Naive thymus-derived CD8-positive, alpha-beta T cell (primary cell): ENCODE results near the gene C1QL4. TPM values are rescaled to one million over a fixed set of nuclear protein-coding genes. Genes with fewer than 3 reads are reported as not detected.
A peak's percentile ranks its signal among the peaks of the same experiment; 100 is the strongest.

Experiments
- ATAC-seq, 2 donors: fragments of 150-1000 bp; cut with Tn5 transposase in 1 of 2; sonication (Bioruptor Pico), chemical (Tn5 transposase) in 1 of 2; 1 replicate in 1 of 2; 2 replicates in 1 of 2; pipeline ENCODE4 v1.10.0; 2021; ENCODE audit warnings: mild to moderate bottlenecking in 2 of 2, moderate library complexity in 2 of 2
- POLR2A ChIA-PET: fragments of 350-600 bp; sonication (Branson Sonifier 250); formaldehyde crosslinking; loops from one replicate; lab custom pipeline; 2021; ENCODE audit warnings: antibody characterized with exemption; lab: Charles Lee
- DNase-seq, 10 donors: peaks; one replicate each; pipeline versions ENCODE4 v3.0.0 to v3.0.0-alpha.2; 2020 to 2022
- H3K27ac Mint-ChIP-seq, 10 donors: one replicate each; pipeline ENCODE4 v1.8.0; 2020 to 2022; ENCODE audit warnings: mild to moderate bottlenecking in 10 of 10, mixed read lengths in 10 of 10, moderate library complexity in 4 of 10, inconsistent platforms in 1 of 10
- H3K27me3 Mint-ChIP-seq, 5 donors: one replicate each; pipeline ENCODE4 v1.8.0; 2021 to 2022; ENCODE audit warnings: mixed read lengths in 5 of 5
- H3K36me3 Mint-ChIP-seq, 3 donors: one replicate each; pipeline ENCODE4 v1.8.0; 2020 to 2022; ENCODE audit warnings: mixed read lengths in 3 of 3, mild to moderate bottlenecking in 2 of 3, inconsistent platforms in 1 of 3
- H3K4me1 Mint-ChIP-seq, 4 donors: one replicate each; pipeline ENCODE4 v1.8.0; 2021 to 2022; ENCODE audit warnings: mixed read lengths in 4 of 4
- H3K4me3 Mint-ChIP-seq, 10 donors: one replicate each; pipeline ENCODE4 v1.8.0; 2020 to 2022; ENCODE audit warnings: mild to moderate bottlenecking in 10 of 10, mixed read lengths in 10 of 10, moderate library complexity in 6 of 10, inconsistent platforms in 1 of 10
- H3K9me3 Mint-ChIP-seq, 9 donors: one replicate each; pipeline ENCODE4 v1.8.0; 2020 to 2022; ENCODE audit warnings: mixed read lengths in 9 of 9, mild to moderate bottlenecking in 3 of 9, inconsistent platforms in 1 of 9, moderate library complexity in 1 of 9
- polyA plus RNA-seq, 3 donors: library from polyadenylated mRNA; unstranded; fragments of 300-500 nt; fragmentation: Illumina TruSeq; gene quantifications; one replicate each; pipeline ENCODE4 v1.2.3, GENCODE V29; 2021
- total RNA-seq, 8 experiments: library from RNA in 2 of 8; stranded (reverse) in 2 of 8; gene quantifications; one replicate each; pipeline ENCODE4 v1.2.3 and lab custom pipeline; 2021 to 2026

The C1QL4 gene
- total and polyA plus RNA-seq, 5 experiments from 2014 or later, result not detected

DNA sequence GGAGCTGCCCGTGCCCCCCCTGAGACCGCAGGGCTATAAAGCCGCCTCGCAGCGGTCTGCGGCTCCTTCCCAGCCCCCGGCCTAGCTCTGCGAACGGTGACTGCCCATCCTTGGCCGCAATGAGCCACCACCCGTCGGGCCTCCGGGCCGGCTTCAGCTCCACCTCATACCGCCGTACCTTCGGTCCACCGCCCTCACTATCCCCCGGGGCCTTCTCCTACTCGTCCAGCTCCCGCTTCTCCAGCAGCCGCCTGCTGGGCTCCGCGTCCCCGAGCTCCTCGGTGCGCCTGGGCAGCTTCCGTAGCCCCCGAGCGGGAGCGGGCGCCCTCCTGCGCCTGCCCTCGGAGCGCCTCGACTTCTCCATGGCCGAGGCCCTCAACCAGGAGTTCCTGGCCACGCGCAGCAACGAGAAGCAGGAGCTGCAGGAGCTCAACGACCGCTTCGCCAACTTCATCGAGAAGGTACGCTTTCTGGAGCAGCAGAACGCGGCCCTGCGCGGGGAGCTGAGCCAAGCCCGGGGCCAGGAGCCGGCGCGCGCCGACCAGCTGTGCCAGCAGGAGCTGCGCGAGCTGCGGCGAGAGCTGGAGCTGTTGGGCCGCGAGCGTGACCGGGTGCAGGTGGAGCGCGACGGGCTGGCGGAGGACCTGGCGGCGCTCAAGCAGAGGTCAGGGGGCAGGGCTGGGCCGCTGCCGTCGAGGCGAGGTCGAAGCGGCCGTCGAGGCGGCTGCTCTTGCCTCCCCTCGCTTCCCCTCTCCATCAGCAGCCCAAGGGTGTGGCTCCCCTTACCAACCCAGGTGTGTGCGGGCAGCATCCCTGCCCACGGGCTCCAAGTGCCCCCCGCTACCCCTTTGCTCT is 41.7 kb downstream of the C1QL4 start, which contains the start of gene PRPH:
Gene PRPH, plus strand, starts transcription at position 66 of the 855 bp plus-strand sequence. Its CDS starts 54 bp downstream, at position 120.
- Mint-ChIP-seq H3K27me3 (peaks cover 22 to 76% (median 36%) of the 10 kb centered on the region in 5 donors), H3K4me1 (peaks cover 4 to 23% (median 21%) of the 10 kb centered on the region in 4 donors), H3K4me3 (peak within 1 kb of the TSS in 1 of 10 donors; percentile 78), H3K36me3 (peaks cover 0 to 3% (median 0%) of the 10 kb centered on the region in 3 donors), H3K27ac (no peak within 1 kb of the TSS), H3K9me3 (no peaks in the 10 kb centered on the region)
- POLR2A ChIA-PET, result interaction anchor here (0.6 kb wide), 2 partner anchors 10 to 27 kb away, joined by 3 to 4 read pairs; no protein-coding TSS in a partner anchor
- DNase-seq, result no peak
- no peak for ATAC-seq

DNA sequence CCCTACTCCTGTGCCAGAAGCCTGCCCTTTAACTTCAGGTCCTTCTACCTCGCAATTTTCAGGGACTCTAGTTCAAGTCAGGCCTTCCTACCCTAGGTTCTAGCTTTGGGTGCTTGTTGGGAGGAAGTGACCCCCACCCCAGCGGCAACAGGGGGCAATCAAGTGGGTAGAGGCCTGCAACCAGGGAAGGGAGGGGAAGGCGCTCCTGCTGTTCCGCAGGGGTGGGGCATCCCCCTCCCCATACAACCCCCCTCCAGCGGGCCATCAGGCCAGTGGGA is 42.2 kb downstream of the C1QL4 start:
- H3K4me3 Mint-ChIP-seq, result no peak overlapping the region
- POLR2A ChIA-PET, result interaction anchor here (0.6 kb wide), 1 partner anchor 9 kb away, joined by 4 read pairs; no protein-coding TSS in a partner anchor
- H3K27ac Mint-ChIP-seq, result no peak overlapping the region
- DNase-seq (no peak), ATAC-seq (no peak)
- H3K4me1 Mint-ChIP-seq, result peaks cover 4 to 23% (median 21%) of the 10 kb centered on the region in 4 donors
- H3K27me3 Mint-ChIP-seq, result peaks cover 22 to 76% (median 36%) of the 10 kb centered on the region in 5 donors
- no peaks in the 10 kb centered on the region for H3K9me3 Mint-ChIP-seq
- peaks cover 0 to 3% (median 0%) of the 10 kb centered on the region in 3 donors for H3K36me3 Mint-ChIP-seq

DNA sequence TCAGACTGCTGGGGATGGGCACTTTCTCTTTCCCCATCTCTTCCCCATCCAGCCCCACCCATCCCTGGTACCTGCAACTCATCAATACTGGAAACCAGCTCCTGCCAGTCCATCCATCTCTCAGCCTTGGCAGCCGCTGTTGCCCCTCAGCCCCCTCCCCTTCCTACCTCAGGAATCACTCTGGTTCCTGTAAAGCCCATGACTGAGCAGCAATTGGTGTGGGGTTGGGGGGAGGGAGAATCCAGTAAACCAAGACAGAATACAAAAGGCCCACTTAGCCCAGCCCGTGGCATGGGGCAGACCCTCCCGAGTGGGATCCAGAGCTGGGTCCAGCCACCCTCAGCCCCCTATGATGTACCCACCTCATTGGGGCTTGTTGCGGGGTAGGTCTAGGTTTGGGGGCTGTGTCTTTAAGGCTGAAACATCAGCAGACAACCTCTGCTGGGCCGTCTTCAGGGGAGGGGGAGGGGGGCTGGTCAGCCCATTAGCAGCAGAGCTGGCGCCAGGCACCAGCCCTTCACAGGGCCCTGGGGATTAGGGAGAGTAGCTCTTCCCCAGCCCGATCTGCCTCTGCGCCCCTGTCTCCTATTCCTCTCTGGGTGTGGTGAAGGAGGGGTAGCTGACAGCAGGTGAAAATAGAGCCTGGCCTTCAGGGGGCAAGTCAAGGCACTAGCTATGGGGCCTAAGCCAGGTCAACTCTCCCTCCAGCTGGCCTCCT is 42.7 kb downstream of the C1QL4 start:
- Mint-ChIP-seq H3K4me3 (no peak overlapping the region), H3K4me1 (peaks cover 4 to 23% (median 21%) of the 10 kb centered on the region in 4 donors), H3K9me3 (no peaks in the 10 kb centered on the region), H3K27ac (no peak overlapping the region), H3K36me3 (peaks cover 0 to 3% (median 0%) of the 10 kb centered on the region in 3 donors), H3K27me3 (peaks cover 22 to 76% (median 36%) of the 10 kb centered on the region in 5 donors)
- no peak for ATAC-seq
- POLR2A ChIA-PET, result no interaction called here
- no peak for DNase-seq

DNA sequence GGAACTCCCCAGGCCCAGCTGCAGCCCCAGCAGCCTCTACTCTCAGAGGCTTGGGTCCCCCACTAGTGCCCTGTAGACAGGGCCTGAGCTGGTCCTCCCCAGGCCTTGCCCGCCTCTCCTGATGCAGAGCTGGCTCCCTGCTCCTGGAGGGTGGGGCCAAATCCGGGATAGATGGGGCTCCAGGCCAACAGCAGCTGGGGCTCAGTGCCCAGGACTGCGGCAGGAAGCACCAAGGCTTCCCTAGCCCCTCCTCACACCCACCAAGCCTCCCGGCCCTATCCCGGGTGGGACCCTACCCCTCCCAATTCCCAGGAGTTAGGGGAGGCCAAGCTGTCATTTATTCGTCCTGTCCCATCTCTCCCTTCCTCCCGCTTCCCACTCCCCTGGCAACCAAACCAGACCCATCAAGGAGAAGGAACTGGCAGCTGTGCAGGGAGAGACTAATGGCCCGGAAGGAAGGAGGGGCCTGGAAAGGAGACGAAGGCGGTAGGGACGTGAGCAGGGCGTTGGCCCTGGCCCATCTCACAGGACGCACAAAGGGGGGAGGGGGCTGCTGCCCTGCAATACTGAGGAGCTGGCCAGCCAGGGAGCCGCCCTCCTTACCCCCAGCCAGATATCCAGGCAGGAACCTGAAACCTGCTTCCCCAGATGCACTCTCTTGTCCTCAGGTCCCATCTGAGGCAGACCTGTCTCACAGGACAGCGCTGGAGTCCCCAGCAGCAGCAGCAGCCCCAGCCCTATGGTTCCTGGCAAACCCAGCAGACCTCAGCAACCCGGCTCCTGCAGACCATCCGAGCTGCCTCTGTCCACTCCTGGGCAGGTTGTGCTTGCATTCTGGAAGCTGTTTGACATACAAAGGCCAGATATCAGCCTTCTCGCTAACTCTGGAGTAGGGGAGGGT is 43.7 kb downstream of the C1QL4 start:
- peaks cover 18 to 76% (median 36%) of the 10 kb centered on the region in 5 donors for H3K27me3 Mint-ChIP-seq
- ATAC-seq, result no peak
- H3K4me3 Mint-ChIP-seq, result peak overlapping the region in 1 of 10 donors; percentile 20
- no peak overlapping the region for H3K27ac Mint-ChIP-seq
- POLR2A ChIA-PET, result interaction anchor here (0.6 kb wide), 1 partner anchor 869 kb away, joined by 3 read pairs; no protein-coding TSS in a partner anchor
- H3K4me1 Mint-ChIP-seq, result peaks cover under 1 to 20% (median 19%) of the 10 kb centered on the region in 4 donors
- no peaks in the 10 kb centered on the region for H3K9me3 Mint-ChIP-seq
- H3K36me3 Mint-ChIP-seq, result no peaks in the 10 kb centered on the region
- no peak for DNase-seq

DNA sequence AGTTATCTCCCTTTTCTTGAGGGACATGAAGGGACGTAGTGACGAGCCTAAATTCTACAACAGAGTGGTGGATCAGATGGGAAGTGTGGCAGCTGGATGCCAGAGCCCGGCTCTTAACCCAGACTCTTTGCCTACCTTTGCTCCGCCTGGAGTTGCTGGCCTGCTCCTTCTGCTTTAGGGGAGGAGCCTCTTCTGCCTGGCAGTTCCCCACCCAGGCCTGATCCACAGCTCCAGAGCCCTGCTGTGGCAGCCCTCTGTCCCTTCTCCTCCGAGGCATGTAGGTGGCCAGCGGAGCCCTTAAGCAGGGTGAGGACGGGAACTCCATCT is 44.3 kb downstream of the C1QL4 start:
- POLR2A ChIA-PET, result no interaction called here
- no peaks in the 10 kb centered on the region for H3K36me3 Mint-ChIP-seq
- H3K27me3 Mint-ChIP-seq, result peaks cover 18 to 76% (median 36%) of the 10 kb centered on the region in 5 donors
- ATAC-seq (no peak), DNase-seq (no peak)
- H3K27ac Mint-ChIP-seq, result no peak overlapping the region
- no peak overlapping the region for H3K4me3 Mint-ChIP-seq
- H3K9me3 Mint-ChIP-seq, result no peaks in the 10 kb centered on the region
- H3K4me1 Mint-ChIP-seq, result peaks cover 2 to 16% (median 14%) of the 10 kb centered on the region in 4 donors

DNA sequence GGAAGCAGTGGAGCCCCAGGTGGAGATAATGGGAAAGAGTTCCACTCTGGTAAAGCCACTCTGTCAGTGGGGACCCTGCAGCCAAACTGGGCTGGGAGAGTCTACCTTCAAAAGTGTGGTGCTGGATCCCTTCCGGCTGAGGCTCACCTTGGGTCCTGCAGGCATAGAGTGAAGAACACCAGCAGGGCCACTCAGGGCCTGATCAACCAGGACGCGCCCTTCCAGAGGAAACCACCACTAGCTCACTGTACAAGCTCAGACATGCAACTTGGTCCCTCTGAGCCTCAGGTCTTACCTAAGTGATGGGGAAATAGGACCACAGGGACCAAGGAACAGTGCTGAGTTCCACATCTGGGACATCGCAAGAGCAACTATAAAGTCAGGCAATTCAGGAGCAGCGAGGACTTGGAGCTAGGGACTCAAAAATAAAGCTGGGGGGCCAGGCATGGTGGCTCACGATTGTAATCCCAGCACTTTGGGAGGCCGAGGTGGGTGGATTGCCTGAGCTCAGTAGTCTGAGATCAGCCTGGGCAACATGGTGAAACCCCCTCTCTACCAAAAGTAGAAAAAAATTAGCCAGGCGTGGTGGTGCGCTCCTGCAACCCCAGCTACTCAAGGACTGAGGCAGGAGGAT is 47.9 kb downstream of the C1QL4 start:
- POLR2A ChIA-PET, result interaction anchor here (1.1 to 2.4 kb wide), 4 partner anchors 23 to 58 kb away, joined by 3 to 8 read pairs (median 4); partner anchors contain the start of genes C1QL4 and DNAJC22
- H3K4me1 Mint-ChIP-seq, result peaks cover 0 to 2% (median under 1%) of the 10 kb centered on the region in 4 donors
- no peaks in the 10 kb centered on the region for H3K9me3 Mint-ChIP-seq
- DNase-seq (no peak), ATAC-seq (no peak)
- H3K27me3 Mint-ChIP-seq, result peaks cover 18 to 70% (median 34%) of the 10 kb centered on the region in 5 donors
- peaks cover 0 to 3% (median 0%) of the 10 kb centered on the region in 3 donors for H3K36me3 Mint-ChIP-seq
- H3K4me3 Mint-ChIP-seq, result no peak overlapping the region
- no peak overlapping the region for H3K27ac Mint-ChIP-seq

DNA sequence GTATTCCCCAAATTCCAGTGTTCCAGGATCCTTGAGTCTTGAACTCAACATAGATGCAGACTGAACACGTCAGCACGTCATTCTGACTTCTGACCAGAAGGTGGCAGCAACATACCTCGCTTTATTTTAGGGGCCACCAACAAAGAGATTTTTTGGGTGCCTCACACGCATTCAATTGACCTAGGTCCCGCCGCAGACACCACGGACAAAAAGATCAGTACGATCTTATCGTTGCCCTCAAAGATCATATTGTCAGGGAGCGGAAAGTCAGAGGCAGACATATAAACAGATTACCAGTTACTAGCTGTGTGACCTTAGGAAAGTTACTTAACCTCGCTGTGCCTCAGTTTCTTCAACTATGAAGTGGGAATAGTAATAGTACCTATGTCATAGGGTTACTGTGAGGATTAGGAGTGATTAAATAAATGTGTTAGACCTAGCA is 48.6 kb downstream of the C1QL4 start:
- Mint-ChIP-seq H3K4me3 (no peak overlapping the region), H3K9me3 (no peaks in the 10 kb centered on the region), H3K36me3 (peaks cover 0 to 3% (median 0%) of the 10 kb centered on the region in 3 donors), H3K4me1 (peaks cover 0 to 2% (median under 1%) of the 10 kb centered on the region in 4 donors), H3K27me3 (peaks cover 16 to 66% (median 38%) of the 10 kb centered on the region in 5 donors), H3K27ac (no peak overlapping the region)
- peak; percentile 66 to 84 for ATAC-seq
- DNase-seq, result peak; percentile 48 to 80 (median 70)
- POLR2A ChIA-PET, result interaction anchor here (1.1 to 2.4 kb wide), 4 partner anchors 22 to 59 kb away, joined by 3 to 8 read pairs (median 4); partner anchors contain the start of genes C1QL4 and DNAJC22

DNA sequence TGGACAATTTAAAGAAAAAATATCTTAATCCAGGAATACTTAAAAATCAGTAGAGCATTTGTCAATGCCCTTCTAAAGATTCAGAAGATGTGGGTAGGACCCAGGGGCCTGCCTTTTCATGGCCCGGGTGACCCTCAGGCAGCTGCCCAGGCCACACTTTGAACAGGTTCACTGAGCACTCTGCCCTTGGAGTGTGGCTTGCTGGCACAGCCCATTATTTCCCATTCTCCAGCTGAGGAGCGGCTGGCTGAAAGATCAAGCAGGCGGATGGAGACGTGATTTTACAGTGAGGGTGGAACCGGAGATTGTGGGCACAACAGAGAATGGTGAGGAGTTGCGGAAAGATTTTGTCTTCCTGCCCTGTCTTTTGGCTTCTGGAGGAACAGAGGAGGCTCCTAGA is 49.1 kb downstream of the C1QL4 start:
- peaks cover 0 to 2% (median under 1%) of the 10 kb centered on the region in 4 donors for H3K4me1 Mint-ChIP-seq
- ATAC-seq (no peak), DNase-seq (no peak)
- POLR2A ChIA-PET, result interaction anchor here (2.4 kb wide), 1 partner anchor 59 kb away, joined by 8 read pairs; the partner anchor contains the start of gene DNAJC22
- H3K27me3 Mint-ChIP-seq, result peaks cover 16 to 60% (median 38%) of the 10 kb centered on the region in 5 donors
- H3K36me3 Mint-ChIP-seq, result peaks cover 0 to 3% (median 0%) of the 10 kb centered on the region in 3 donors
- H3K27ac Mint-ChIP-seq, result peak overlapping the region in 1 of 10 donors; percentile 58
- H3K9me3 Mint-ChIP-seq, result no peaks in the 10 kb centered on the region
- H3K4me3 Mint-ChIP-seq, result no peak overlapping the region

DNA sequence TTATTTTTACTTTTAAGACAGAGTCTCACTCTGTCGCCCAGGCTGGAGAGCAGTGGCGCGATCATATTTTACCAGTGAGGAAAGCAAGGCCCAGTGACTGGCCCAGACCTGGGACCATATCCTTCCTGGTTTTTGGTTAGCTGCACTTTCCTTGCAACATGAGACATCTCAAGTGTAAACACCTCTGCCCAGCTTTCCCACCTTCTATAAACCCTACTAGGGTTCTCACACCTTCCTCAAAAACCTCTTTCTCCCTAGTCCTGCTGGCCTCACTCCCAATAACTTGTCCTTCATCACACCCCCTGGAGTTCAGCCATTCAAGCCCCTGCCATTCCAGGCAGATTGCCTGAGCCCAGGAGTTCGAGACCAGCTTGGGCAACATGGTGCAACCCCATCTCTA is 52.3 kb downstream of the C1QL4 start:
- peaks cover 0 to 2% (median under 1%) of the 10 kb centered on the region in 4 donors for H3K4me1 Mint-ChIP-seq
- peaks cover 16 to 50% (median 39%) of the 10 kb centered on the region in 5 donors for H3K27me3 Mint-ChIP-seq
- peaks cover 0 to 3% (median 0%) of the 10 kb centered on the region in 3 donors for H3K36me3 Mint-ChIP-seq
- no peak for DNase-seq
- ATAC-seq, result no peak
- POLR2A ChIA-PET, result interaction anchor here (0.7 kb wide), 1 partner anchor 304 kb away, joined by 3 read pairs; no protein-coding TSS in a partner anchor
- no peaks in the 10 kb centered on the region for H3K9me3 Mint-ChIP-seq
- no peak overlapping the region for H3K27ac Mint-ChIP-seq
- H3K4me3 Mint-ChIP-seq, result no peak overlapping the region

DNA sequence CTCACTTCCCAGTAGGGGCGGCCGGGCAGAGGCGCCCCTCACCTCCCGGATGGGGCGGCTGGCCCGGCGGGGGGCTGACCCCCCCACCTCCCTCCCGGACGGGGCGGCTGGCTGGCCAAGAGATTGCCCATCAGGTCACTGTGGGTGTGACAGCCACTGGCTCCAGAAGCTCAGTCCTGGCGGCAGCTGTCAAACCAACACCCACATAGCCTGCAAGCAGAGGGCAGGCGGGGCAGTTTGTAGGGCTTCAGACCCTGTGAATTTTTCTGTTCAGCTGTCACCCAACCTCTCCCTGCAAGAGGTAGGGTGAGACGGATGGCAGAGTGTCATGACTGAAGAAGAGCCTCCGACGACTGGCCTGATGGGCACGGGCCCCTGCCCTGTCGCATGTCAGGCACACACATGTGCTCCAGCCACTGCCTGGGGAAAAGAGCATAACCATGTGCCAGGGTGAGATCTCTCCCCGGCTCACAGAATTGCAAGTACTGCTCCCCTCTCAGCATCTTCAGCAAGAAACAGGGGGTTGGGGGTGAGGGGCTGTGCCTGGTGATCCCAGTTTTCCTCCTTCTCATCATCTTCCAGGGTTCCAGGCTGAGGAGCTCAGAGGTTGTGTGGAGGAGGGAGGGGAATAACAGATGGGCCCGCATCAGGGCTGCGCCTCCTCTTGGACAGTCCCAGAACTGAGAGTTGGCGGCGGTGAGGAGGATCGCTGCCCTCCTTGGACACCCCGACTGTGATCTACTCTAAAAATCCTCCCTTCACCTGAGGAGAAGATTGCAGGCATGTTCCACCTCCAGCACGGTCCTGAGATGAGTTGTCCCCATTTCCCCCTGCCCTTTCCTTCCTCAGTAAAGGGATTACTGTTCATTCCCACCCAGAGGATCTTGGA is 53.2 kb downstream of the C1QL4 start:
- ATAC-seq (no peak), DNase-seq (no peak)
- no peaks in the 10 kb centered on the region for H3K9me3 Mint-ChIP-seq

More for the DNA sequence above, 53.2 kb downstream of the C1QL4 start:
- peaks cover 0 to 3% (median 0%) of the 10 kb centered on the region in 3 donors for H3K36me3 Mint-ChIP-seq
- H3K27me3 Mint-ChIP-seq, result peaks cover 15 to 52% (median 37%) of the 10 kb centered on the region in 5 donors
- POLR2A ChIA-PET, result no interaction called here
- H3K27ac Mint-ChIP-seq, result no peak overlapping the region
- no peak overlapping the region for H3K4me3 Mint-ChIP-seq
- H3K4me1 Mint-ChIP-seq, result peaks cover 0 to 2% (median under 1%) of the 10 kb centered on the region in 4 donors
